H9 (cell line): ENCODE results near the gene CYBRD1. TPM values are rescaled to one million over a fixed set of nuclear protein-coding genes. Genes with fewer than 3 reads are reported as not detected.
A peak's percentile ranks its signal among the peaks of the same experiment; 100 is the strongest.

ENCODE experiments used
- DNase-seq: peaks from one replicate; pipeline ENCODE4 v3.0.0-alpha.2; 2017
- H2AFZ ChIP-seq: one replicate; pipeline ENCODE4 v1.6.1; 2013; ENCODE audit warnings: mild to moderate bottlenecking, low read length, control low read depth, moderate library complexity
- H2AK5ac ChIP-seq: 2 replicates; pipeline ENCODE4 v1.6.1; 2013; ENCODE audit warnings: low read length, control low read depth, mixed read lengths; ENCODE audit not compliant: insufficient read length
- H2BK120ac ChIP-seq: one replicate; pipeline ENCODE4 v1.6.1; 2013; ENCODE audit warnings: low read depth, mild to moderate bottlenecking, low read length, control low read depth, inconsistent platforms; ENCODE audit not compliant: poor library complexity, severe bottlenecking
- H2BK12ac ChIP-seq: 2 replicates; pipeline ENCODE4 v1.6.1; 2013; ENCODE audit warnings: low read length, control low read depth, mixed read lengths, low read depth; ENCODE audit not compliant: insufficient read length
- H2BK15ac ChIP-seq: 2 replicates; pipeline ENCODE4 v1.6.1; 2013; ENCODE audit warnings: low read depth, low read length, control low read depth
- H2BK20ac ChIP-seq: one replicate; pipeline ENCODE4 v1.6.1; 2013; ENCODE audit warnings: low read depth, mild to moderate bottlenecking, low read length, control low read depth, inconsistent platforms; ENCODE audit not compliant: poor library complexity, severe bottlenecking
- H2BK5ac ChIP-seq: 2 replicates; pipeline ENCODE4 v1.6.1; 2013; ENCODE audit warnings: low read length, control low read depth, mixed read lengths; ENCODE audit not compliant: insufficient read length
- H3K14ac ChIP-seq: 2 replicates; pipeline ENCODE4 v1.6.1; 2013; ENCODE audit warnings: low read length, control low read depth; ENCODE audit not compliant: insufficient read depth
- H3K18ac ChIP-seq: 2 replicates; pipeline ENCODE4 v1.6.1; 2013; ENCODE audit warnings: low read depth, mild to moderate bottlenecking, mixed read lengths, low read length, control low read depth; ENCODE audit not compliant: insufficient read length
- H3K23ac ChIP-seq: 2 replicates; pipeline ENCODE4 v1.6.1; 2013; ENCODE audit warnings: low read length, control low read depth, mixed read lengths, low read depth; ENCODE audit not compliant: insufficient read length
- H3K23me2 ChIP-seq: 2 replicates; pipeline ENCODE4 v1.6.1; 2013; ENCODE audit warnings: low read depth, mild to moderate bottlenecking, mixed read lengths, low read length, control low read depth; ENCODE audit not compliant: insufficient read length, poor library complexity, severe bottlenecking
- H3K27ac ChIP-seq: 2 replicates; pipeline ENCODE4 v1.5.1; 2013; ENCODE audit warnings: low read length, control low read depth, mixed read lengths, low read depth; ENCODE audit not compliant: insufficient read length
- H3K27me3 ChIP-seq: 2 replicates; pipeline ENCODE4 v1.6.1; 2013; ENCODE audit warnings: low read length, control low read depth, inconsistent platforms; ENCODE audit not compliant: insufficient read depth
- H3K4ac ChIP-seq: 2 replicates; pipeline ENCODE4 v1.6.1; 2013; ENCODE audit warnings: low read depth, mild to moderate bottlenecking, control low read depth, inconsistent platforms, low read length, moderate library complexity
- H3K4me1 ChIP-seq: 2 replicates; pipeline ENCODE4 v1.6.1; 2013; ENCODE audit warnings: low read length, control low read depth, inconsistent platforms; ENCODE audit not compliant: insufficient read depth
- H3K4me2 ChIP-seq: 2 replicates; pipeline ENCODE4 v1.6.1; 2013; ENCODE audit warnings: low read length, control low read depth, mixed read lengths; ENCODE audit not compliant: insufficient read length, insufficient read depth
- H3K56ac ChIP-seq: 2 replicates; pipeline ENCODE4 v1.6.1; 2013; ENCODE audit warnings: low read depth, mild to moderate bottlenecking, mixed read lengths, low read length, control low read depth; ENCODE audit not compliant: insufficient read length
- H3K79me1 ChIP-seq: 2 replicates; pipeline ENCODE4 v1.6.1; 2013; ENCODE audit warnings: low read depth, mild to moderate bottlenecking, moderate library complexity, low read length, control low read depth, inconsistent platforms; ENCODE audit not compliant: insufficient read depth, poor library complexity, severe bottlenecking
- H3K79me2 ChIP-seq: 2 replicates; pipeline ENCODE4 v1.6.1; 2013; ENCODE audit warnings: low read length, control low read depth, inconsistent platforms; ENCODE audit not compliant: insufficient read depth
- H3K9ac ChIP-seq: 2 replicates; pipeline ENCODE4 v1.6.1; 2013; ENCODE audit warnings: low read length, control low read depth, mixed read lengths; ENCODE audit not compliant: insufficient read length; ENCODE audit errors: extremely low read depth
- H3K9me3 ChIP-seq: one replicate; pipeline ENCODE4 v1.6.1; 2013; ENCODE audit warnings: low read depth, low read length, inconsistent platforms; ENCODE audit not compliant: control insufficient read depth
- H3T11ph ChIP-seq: one replicate; pipeline ENCODE4 v1.6.1; 2013; ENCODE audit warnings: mild to moderate bottlenecking, low read length, control low read depth, inconsistent platforms
- H4K20me1 ChIP-seq: one replicate; pipeline ENCODE4 v1.6.1; 2013; ENCODE audit not compliant: control insufficient read depth, insufficient read length, insufficient read depth
- H4K5ac ChIP-seq: 2 replicates; pipeline ENCODE4 v1.6.1; 2013; ENCODE audit warnings: low read depth, mild to moderate bottlenecking, mixed read lengths, low read length, control low read depth; ENCODE audit not compliant: insufficient read length
- H4K8ac ChIP-seq: replicated peaks from 2 replicates; pipeline ENCODE4 v1.6.1; 2013; ENCODE audit warnings: low read length, control low read depth, mixed read lengths, low read depth; ENCODE audit not compliant: insufficient read length
- H4K91ac ChIP-seq: 2 replicates; pipeline ENCODE4 v1.6.1; 2013; ENCODE audit warnings: low read depth, mild to moderate bottlenecking, moderate library complexity, mixed read lengths, low read length, control low read depth; ENCODE audit not compliant: insufficient read length
- H3K27ac Mint-ChIP-seq, 3 experiments: 2 replicates in 2 of 3; 3 replicates in 1 of 3; pipeline ENCODE4 v1.8.0; 2020 to 2021; ENCODE audit warnings: mixed read lengths in 3 of 3, mild to moderate bottlenecking in 1 of 3, moderate library complexity in 1 of 3
- H3K27me3 Mint-ChIP-seq: 2 replicates; pipeline ENCODE4 v1.8.0; 2021; ENCODE audit warnings: low read depth, mild to moderate bottlenecking, moderate library complexity, mixed read lengths
- H3K36me3 Mint-ChIP-seq, 3 experiments: 2 replicates in 2 of 3; 3 replicates in 1 of 3; pipeline ENCODE4 v1.8.0; 2020 to 2021; ENCODE audit warnings: low read depth in 3 of 3, mixed read lengths in 3 of 3; ENCODE audit not compliant: insufficient read depth in 1 of 3
- H3K4me1 Mint-ChIP-seq, 2 experiments: 2 replicates each; pipeline ENCODE4 v1.8.0; 2020; ENCODE audit warnings: mixed read lengths in 2 of 2
- H3K4me3 Mint-ChIP-seq, 2 experiments: 2 replicates in 1 of 2; 3 replicates in 1 of 2; pipeline ENCODE4 v1.8.0; 2020 to 2021; ENCODE audit warnings: mild to moderate bottlenecking in 2 of 2, mixed read lengths in 2 of 2, moderate library complexity in 1 of 2
- H3K9me3 Mint-ChIP-seq, 2 experiments: 2 replicates in 1 of 2; 3 replicates in 1 of 2; pipeline ENCODE4 v1.8.0; 2020; ENCODE audit warnings: mild to moderate bottlenecking in 2 of 2, mixed read lengths in 2 of 2, moderate library complexity in 1 of 2
- CTCF ChIP-seq: fragments of 200-600 bp; sonication (generic); conservative IDR thresholded peaks from 3 replicates; pipeline ENCODE4 v1.8.0; 2021; ENCODE audit warnings: antibody characterized with exemption, mild to moderate bottlenecking
- WGBS: extraction: QIAGEN DNeasy Blood & Tissue Kit; methylation state at CpG from one replicate; pipeline ENCODE4 v1.1.7; 2013; ENCODE audit warnings: missing lambda C conversion rate, low lambda C conversion rate, mixed read lengths; ENCODE audit not compliant: insufficient read length; ENCODE audit errors: extremely low coverage; 5-methylcytosine and 5-hydroxymethylcytosine counted together
- total RNA-seq: library from RNA; stranded (reverse); gene quantifications from 2 replicates; pipeline ENCODE4 v1.2.1, GENCODE V29; 2021

Gene CYBRD1
- total RNA-seq, 1 experiment from 2014 or later = 3.6 TPM

DNA sequence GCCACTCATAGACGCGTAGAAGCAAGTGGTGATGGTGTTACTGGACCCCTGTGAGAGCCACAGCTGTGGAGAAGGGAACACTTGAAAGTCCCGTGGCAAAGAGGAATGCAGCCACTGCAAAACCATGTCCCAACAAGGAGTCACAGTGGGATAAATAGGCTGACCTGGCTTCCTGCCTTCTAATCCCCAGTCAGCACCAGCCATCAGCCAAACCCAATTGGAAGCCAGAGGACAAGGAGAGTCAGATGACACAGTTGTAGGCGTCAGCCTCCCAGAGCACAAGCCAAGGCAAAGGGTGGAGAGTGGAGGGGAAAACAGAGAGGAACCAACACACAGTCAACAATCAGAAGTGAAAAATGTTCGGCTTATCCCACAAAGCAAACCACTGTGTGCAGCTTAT, 5.5 kb upstream of the CYBRD1 start:
- H3K18ac ChIP-seq = no peak overlapping the region
- no peak overlapping the region for H3K56ac ChIP-seq
- H2BK5ac ChIP-seq = no peak overlapping the region
- H2BK12ac ChIP-seq = no peak overlapping the region
- Mint-ChIP-seq H3K4me3 (no peak overlapping the region), H3K36me3 (peaks cover 0 to 5% (median 3%) of the 10 kb centered on the region in 3 experiments; a peak in 4 of 7 replicates), H3K9me3 (peaks cover 0 to 6% of the 10 kb centered on the region in 2 experiments; a peak in 1 of 5 replicates), H3K27ac (0 out of 7 replicates have a peak overlapping the region, but pooled peaks of 1 of the 3 experiments have one; percentile 27), H3K27me3 (peaks cover 29% of the 10 kb centered on the region), H3K4me1 (peaks cover 35 to 40% of the 10 kb centered on the region in 2 experiments)
- WGBS = no CpG with 5 or more reads among the region's 5 CpGs
- no peak overlapping the region for H2BK120ac ChIP-seq
- H3K14ac ChIP-seq = no peak overlapping the region
- no peak overlapping the region for H2AFZ ChIP-seq
- no peak for TF ChIP-seq CTCF
- H3K79me2 ChIP-seq = no peaks in the 10 kb centered on the region
- no peaks in the 10 kb centered on the region for H3K27me3 ChIP-seq
- H3T11ph ChIP-seq = no peak overlapping the region
- no peak overlapping the region for H3K4ac ChIP-seq
- no peak overlapping the region for H3K4me2 ChIP-seq
- H4K91ac ChIP-seq = no peak overlapping the region
- no peak overlapping the region for H2BK15ac ChIP-seq
- H3K9me3 ChIP-seq = no peaks in the 10 kb centered on the region
- H3K9ac ChIP-seq = no peak overlapping the region
- H4K8ac ChIP-seq = no peak overlapping the region
- peaks cover 4% of the 10 kb centered on the region; the same call in 1 of the 2 replicates for H3K4me1 ChIP-seq
- no peak overlapping the region for H4K5ac ChIP-seq
- H3K79me1 ChIP-seq = no peaks in the 10 kb centered on the region
- DNase-seq = no peak
- no peak overlapping the region for H2BK20ac ChIP-seq
- H2AK5ac ChIP-seq = no peak overlapping the region
- H3K23ac ChIP-seq = no peak overlapping the region
- no peaks in the 10 kb centered on the region for H4K20me1 ChIP-seq
- no peaks in the 10 kb centered on the region for H3K23me2 ChIP-seq
- H3K27ac ChIP-seq = no peak overlapping the region
